H1 (cell line): ENCODE results near the gene ARPC2. TPM values are rescaled to one million over a fixed set of nuclear protein-coding genes. Genes with fewer than 3 reads are reported as not detected.

Source experiments
- CTCF ChIA-PET: fragments of 300-600 bp; sonication (Branson Sonifier 250); formaldehyde crosslinking; loops from one replicate; lab custom pipeline; 2021; ENCODE audit not compliant: partially characterized antibody; lab: Charles Lee
- POLR2A ChIA-PET: fragments of 300-600 bp; sonication (Branson Sonifier 250); formaldehyde crosslinking; loops from one replicate; lab custom pipeline; 2021; ENCODE audit warnings: inconsistent platforms; ENCODE audit not compliant: partially characterized antibody; lab: Charles Lee
- DNase-seq, 2 experiments: peaks; one replicate each; pipeline versions ENCODE4 v3.0.0 to v3.0.0-alpha.2; 2010 to 2022; ENCODE audit warnings: low spot score in 2 of 2, low read depth in 1 of 2, mixed read lengths in 1 of 2
- FAIRE-seq: peaks from 2 replicates; lab custom pipeline; 2011; peaks lifted over from hg19 to GRCh38; lab: Jason Lieb, UNC
- H2AFZ ChIP-seq: 2 replicates; pipeline ENCODE4 v1.8.1; 2012; ENCODE audit warnings: low read length, inconsistent platforms
- H2AK5ac ChIP-seq: 2 replicates; pipeline ENCODE4 v1.6.1; 2013; ENCODE audit warnings: low read depth, low read length
- H2BK120ac ChIP-seq: replicated peaks from 2 replicates; pipeline ENCODE3; 2013; ENCODE audit warnings: low read depth, low read length, inconsistent platforms
- H2BK12ac ChIP-seq: 2 replicates; pipeline ENCODE4 v1.6.1; 2013; ENCODE audit warnings: low read depth, low read length
- H2BK15ac ChIP-seq: 2 replicates; pipeline ENCODE4 v1.6.1; 2013; ENCODE audit warnings: low read length
- H2BK20ac ChIP-seq: 2 replicates; pipeline ENCODE4 v1.6.1; 2013; ENCODE audit warnings: low read length
- H2BK5ac ChIP-seq: 2 replicates; pipeline ENCODE4 v1.6.1; 2013; ENCODE audit warnings: low read depth, low read length
- H3K14ac ChIP-seq: 2 replicates; pipeline ENCODE4 v1.6.1; 2013; ENCODE audit warnings: inconsistent platforms; ENCODE audit not compliant: insufficient read length
- H3K18ac ChIP-seq: 2 replicates; pipeline ENCODE4 v1.6.1; 2013; ENCODE audit warnings: low read length; ENCODE audit errors: extremely low read depth
- H3K23ac ChIP-seq: 2 replicates; pipeline ENCODE4 v1.6.1; 2013; ENCODE audit warnings: inconsistent platforms; ENCODE audit not compliant: insufficient read length
- H3K23me2 ChIP-seq: 2 replicates; pipeline ENCODE4 v1.6.1; 2013; ENCODE audit warnings: low read depth, low read length
- H3K27ac ChIP-seq: 2 replicates; pipeline ENCODE4 v1.6.1; 2011; ENCODE audit warnings: low read depth, low read length, inconsistent platforms
- H3K27me3 ChIP-seq, 4 experiments: replicated peaks in 1 of 4; 1 replicate in 1 of 4; 2 replicates in 3 of 4; pipeline versions ENCODE4 v1.6.1 to v1.8.1; 2011 to 2013; ENCODE audit warnings: low read length in 3 of 4, mild to moderate bottlenecking in 3 of 4, inconsistent platforms in 2 of 4, mixed read lengths in 2 of 4, moderate library complexity in 1 of 4; ENCODE audit not compliant: control insufficient read depth in 3 of 4, insufficient read depth in 3 of 4; ENCODE audit errors: extremely low read depth in 1 of 4
- H3K36me3 ChIP-seq, 4 experiments: 2 replicates each; pipeline versions ENCODE4 v1.6.1 to v1.8.1; 2011 to 2013; ENCODE audit warnings: mild to moderate bottlenecking in 4 of 4, low read length in 3 of 4, moderate library complexity in 2 of 4, control low read depth in 1 of 4, inconsistent platforms in 1 of 4; ENCODE audit not compliant: insufficient read depth in 4 of 4, control insufficient read depth in 2 of 4
- H3K4ac ChIP-seq: replicated peaks from 2 replicates; pipeline ENCODE3; 2013; ENCODE audit warnings: low read length, low read depth, mixed read lengths, inconsistent platforms; ENCODE audit not compliant: insufficient read length
- H3K4me1 ChIP-seq, 4 experiments: replicated peaks in 1 of 4; 1 replicate in 1 of 4; 2 replicates in 3 of 4; pipeline versions ENCODE4 v1.6.1 to v1.8.1; 2011 to 2013; ENCODE audit warnings: low read length in 3 of 4, inconsistent platforms in 2 of 4, mixed read lengths in 1 of 4; ENCODE audit not compliant: insufficient read depth in 4 of 4, control insufficient read depth in 3 of 4
- H3K4me2 ChIP-seq, 2 experiments: 2 replicates each; pipeline versions ENCODE4 v1.6.1 to v1.8.1; 2011 to 2013; ENCODE audit warnings: low read depth in 2 of 2, low read length in 2 of 2, control low read depth in 1 of 2, inconsistent platforms in 1 of 2, mild to moderate bottlenecking in 1 of 2; ENCODE audit not compliant: insufficient read depth in 1 of 2
- H3K4me3 ChIP-seq, 4 experiments: fragments of 200-600, 300-600 bp in 1 of 4; sonication (generic), shearing (Covaris generic), sonication (Bioruptor Twin) in 1 of 4; 2 replicates each; pipeline versions ENCODE4 v1.5.1 to v1.8.1; 2011 to 2016; ENCODE audit warnings: low read length in 4 of 4, low read depth in 3 of 4, control low read depth in 2 of 4, inconsistent platforms in 2 of 4, mild to moderate bottlenecking in 2 of 4, mixed read lengths in 1 of 4, moderate library complexity in 1 of 4; ENCODE audit not compliant: insufficient read depth in 2 of 4; ENCODE audit errors: extremely low read depth in 1 of 4
- H3K56ac ChIP-seq: replicated peaks from 2 replicates; pipeline ENCODE3; 2013; ENCODE audit warnings: low read depth, mild to moderate bottlenecking, mixed read lengths, low read length, inconsistent platforms; ENCODE audit not compliant: insufficient read length
- H3K79me1 ChIP-seq: 2 replicates; pipeline ENCODE4 v1.6.1; 2013; ENCODE audit warnings: low read depth, low read length, control low read depth
- H3K79me2 ChIP-seq, 2 experiments: 2 replicates each; pipeline versions ENCODE4 v1.6.1 to v1.8.1; 2012 to 2013; ENCODE audit warnings: low read length in 2 of 2, mild to moderate bottlenecking in 2 of 2, inconsistent platforms in 1 of 2; ENCODE audit not compliant: insufficient read depth in 2 of 2, control insufficient read depth in 1 of 2
- H3K9ac ChIP-seq, 4 experiments: replicated peaks in 1 of 4; 1 replicate in 1 of 4; 2 replicates in 3 of 4; pipeline versions ENCODE4 v1.6.1 to v1.8.1; 2011 to 2013; ENCODE audit warnings: low read depth in 3 of 4, low read length in 3 of 4, control low read depth in 2 of 4, mild to moderate bottlenecking in 2 of 4, moderate library complexity in 2 of 4, inconsistent platforms in 1 of 4; ENCODE audit errors: extremely low read depth in 1 of 4
- H3K9me3 ChIP-seq, 2 experiments: 2 replicates each; pipeline versions ENCODE4 v1.6.1 to v1.8.1; 2012 to 2013; ENCODE audit warnings: mild to moderate bottlenecking in 2 of 2, moderate library complexity in 2 of 2, control low read depth in 1 of 2, inconsistent platforms in 1 of 2, low read depth in 1 of 2, low read length in 1 of 2, mixed read lengths in 1 of 2; ENCODE audit not compliant: insufficient read depth in 2 of 2
- H4K20me1 ChIP-seq, 2 experiments: replicated peaks in 1 of 2; 2 replicates each; pipeline versions ENCODE3 to v1.8.1; 2011 to 2013; ENCODE audit warnings: inconsistent platforms in 2 of 2, low read length in 2 of 2, mild to moderate bottlenecking in 1 of 2; ENCODE audit not compliant: insufficient read depth in 2 of 2, control insufficient read depth in 1 of 2
- H4K5ac ChIP-seq: 2 replicates; pipeline ENCODE4 v1.6.1; 2013; ENCODE audit warnings: low read length, low read depth, mixed read lengths, inconsistent platforms; ENCODE audit not compliant: insufficient read length
- H4K8ac ChIP-seq: 2 replicates; pipeline ENCODE4 v1.8.0; 2013; ENCODE audit warnings: mild to moderate bottlenecking, moderate library complexity, low read length, inconsistent platforms; ENCODE audit not compliant: insufficient read depth; ENCODE audit errors: extremely low read depth
- H4K91ac ChIP-seq: replicated peaks from 2 replicates; pipeline ENCODE3; 2013; ENCODE audit warnings: low read length, mixed read lengths, inconsistent platforms; ENCODE audit not compliant: insufficient read length
- BCL11A ChIP-seq, 2 experiments: IDR thresholded peaks; one replicate each; pipeline ENCODE4 v1.6.1; 2011; ENCODE audit warnings: low read depth in 2 of 2, low read length in 2 of 2, mild to moderate bottlenecking in 2 of 2
- EZH2 ChIP-seq: fragments of 200-600 bp; sonication (generic); IDR thresholded peaks from 2 replicates; pipeline ENCODE4 v1.7.1; 2012; ENCODE audit warnings: low read depth, mild to moderate bottlenecking, moderate library complexity, low read length, inconsistent platforms; ENCODE audit not compliant: severe bottlenecking
- MAX ChIP-seq: IDR thresholded peaks from 2 replicates; pipeline ENCODE4 v1.6.1; 2012; ENCODE audit warnings: inconsistent platforms
- WGBS, 2 experiments: shearing (Covaris generic) in 1 of 2; methylation state at CpG; one replicate each; pipeline versions ENCODE4 v1.1.6 to v1.1.7; 2013 to 2015; ENCODE audit warnings: low lambda C conversion rate in 2 of 2, mixed read lengths in 2 of 2, inconsistent platforms in 1 of 2, low coverage in 1 of 2, missing lambda C conversion rate in 1 of 2; ENCODE audit not compliant: insufficient replicate concordance in 2 of 2, insufficient coverage in 1 of 2, insufficient read length in 1 of 2; ENCODE audit errors: extremely low coverage in 1 of 2, missing lambda C conversion rate in 1 of 2; 5-methylcytosine and 5-hydroxymethylcytosine counted together
- polyA plus RNA-seq, 7 experiments: library from polyadenylated mRNA; depleted of rRNA in 3 of 7; stranded (reverse) in 5 of 7; unstranded in 2 of 7; fragments of >200 nt in 5 of 7; fragments of 200-250 nt in 2 of 7; gene quantifications; 1 replicate in 5 of 7; 2 replicates in 1 of 7; 4 replicates in 1 of 7; pipeline versions ENCODE4 v1.2.1 to v1.2.3, GENCODE V29; 2011 to 2013; ENCODE audit warnings: missing spikeins in 2 of 7, mixed read lengths in 2 of 7
- total RNA-seq: library from RNA; stranded (reverse); fragmentation: NEBNext Ultra II Directional; extraction: Animal tissue kit (Norgen Biotek cat#: 25700); gene quantifications from 2 replicates; pipeline ENCODE4 v1.2.1, GENCODE V29; 2021

ARPC2 gene
- total and polyA plus RNA-seq, 2 of the 8 experiments (the other 6 are each of a cell fraction or from before 2014, with no cell fraction given) = 174 to 195 TPM

DNA sequence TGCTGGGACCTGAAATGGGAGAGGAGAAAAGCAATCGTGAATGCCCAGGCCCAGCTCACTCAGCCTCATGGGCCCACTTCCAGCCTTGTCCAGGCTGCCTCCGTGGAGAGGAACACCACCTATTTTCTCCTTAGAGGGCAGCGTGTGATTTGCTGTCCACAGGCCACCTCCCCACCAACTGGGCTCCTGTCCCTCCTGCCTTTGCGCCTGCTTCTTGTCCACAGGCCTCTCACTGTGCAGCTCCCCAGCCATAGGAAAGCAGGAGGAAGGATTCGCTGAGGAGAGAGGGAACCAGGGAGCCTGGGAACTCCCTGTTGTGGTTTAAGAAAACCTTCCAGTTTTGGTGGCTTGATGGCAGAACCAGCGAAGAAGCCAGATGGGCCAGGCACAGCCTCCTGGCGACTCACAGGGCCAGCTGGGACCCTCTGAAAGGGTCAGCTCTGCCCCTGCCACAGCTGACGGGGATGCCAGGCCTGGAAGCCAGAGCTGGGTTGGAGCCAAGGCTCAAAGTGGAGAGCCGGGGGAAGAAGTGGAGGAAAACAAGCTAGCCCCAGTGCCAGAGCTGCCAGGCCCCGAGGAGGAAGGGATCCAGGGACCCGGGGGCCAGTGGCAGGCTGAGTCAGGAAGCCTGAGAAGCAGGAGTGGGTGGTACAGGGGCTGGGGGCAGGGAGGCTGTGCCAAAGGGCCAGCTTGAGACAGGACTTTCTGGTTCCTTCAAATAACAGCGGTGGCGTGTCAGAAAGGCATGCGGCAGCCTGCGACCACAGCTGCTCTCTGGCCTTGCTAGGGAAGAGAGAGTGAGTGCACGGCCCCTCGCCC is 65.4 kb downstream of the ARPC2 start:
- Histone ChIP-seq H2BK5ac (no peak overlapping the region), H4K91ac (no peak overlapping the region), H3K23ac (no peak overlapping the region), H2AFZ (no peak overlapping the region), H4K5ac (no peak overlapping the region), H2BK20ac (no peak overlapping the region), H2BK120ac (no peak overlapping the region), H3K79me2 (no peaks in the 10 kb centered on the region), H4K20me1 (peaks cover 0 to 13% of the 10 kb centered on the region in 2 experiments), H3K27ac (no peak overlapping the region), H3K4me1 (peaks cover 5 to 11% (median 7%) of the 10 kb centered on the region in 4 experiments; a peak in 4 of 7 replicates), H2AK5ac (no peak overlapping the region), H3K9ac (no peak overlapping the region), H3K27me3 (no peaks in the 10 kb centered on the region), H3K18ac (no peak overlapping the region), H3K9me3 (no peaks in the 10 kb centered on the region), H3K79me1 (0 out of 2 replicates have a peak, but pooled peaks cover 8% of the 10 kb centered on the region), H3K4me2 (no peak overlapping the region), H3K36me3 (peaks cover 0 to 6% (median 0%) of the 10 kb centered on the region in 4 experiments; a peak in 3 of 8 replicates), H3K56ac (no peak overlapping the region), H3K23me2 (no peaks in the 10 kb centered on the region), H3K4ac (no peak overlapping the region), H4K8ac (0 out of 2 replicates have a peak overlapping the region, but pooled peaks have one; percentile 35), H2BK12ac (no peak overlapping the region), H3K14ac (no peak overlapping the region), H2BK15ac (no peak overlapping the region), H3K4me3 (no peak overlapping the region)
- FAIRE-seq (no peak), DNase-seq (no peak)
- ChIA-PET CTCF (interaction anchor here (1.0 to 9.2 kb wide), 4 partner anchors 9 to 121 kb away, joined by 3 to 131 read pairs (median 4); partner anchors contain the start of genes AAMP and PNKD), POLR2A (interaction anchor here (0.8 to 1.9 kb wide), 5 partner anchors 9 to 254 kb away, joined by 3 to 4 read pairs (median 3); no protein-coding TSS in a partner anchor)
- WGBS, 2 experiments = 90% methylated on average over 16 of the region's 17 CpGs; no CpG with 5 or more reads in 1 of the 2 experiments
- TF ChIP-seq BCL11A (IDR thresholded peaks at IDR 0.05; ENCODE audit: low read depth in 2 of 2, low read length in 2 of 2) (no peak), MAX (peak; percentile 26; the same call in 1 of the 2 replicates), EZH2 (no peak)
